ENCODE data around the gene GPR171. TPM values are rescaled to one million over a fixed set of nuclear protein-coding genes. Genes with fewer than 3 reads are reported as not detected.

GPR171 gene
- total RNA-seq, 2 experiments from 2014 or later, result not detected

- Histone ChIP-seq H3K9me2 (ENCODE audit: insufficient read depth, low read length) (no peaks in the 10 kb centered on the region), H3K9me3 (ENCODE audit: low read length) (no peaks in the 10 kb centered on the region), H3K36me3 (ENCODE audit: insufficient read depth, low read length) (no peaks in the 10 kb centered on the region), H3K4me1 (ENCODE audit: insufficient read depth, low read length, poor library complexity, severe bottlenecking) (peaks cover 5% of the 10 kb centered on the region), H3K4me3 (ENCODE audit: low read depth, low read length, poor library complexity, severe bottlenecking) (no peak overlapping the region), H3K4me2 (ENCODE audit: low read length) (no peak overlapping the region), H4K20me1 (ENCODE audit: insufficient read depth, low read length) (no peaks in the 10 kb centered on the region), H3K79me2 (ENCODE audit: insufficient read depth, low read depth, low read length) (no peaks in the 10 kb centered on the region), H3K27ac (ENCODE audit: low read depth, low read length, poor library complexity, severe bottlenecking) (no peak overlapping the region), H2AFZ (ENCODE audit: low read length) (no peak overlapping the region)
- CTCF ChIA-PET (ENCODE audit: unreplicated experiment), result no interaction called here
- POLR2A ChIA-PET, result no interaction called here
- no TSS peak for BruUV-seq (replicated peaks)
- intact Hi-C loops (cut with micrococcal nuclease; ENCODE audit: unreplicated experiment), result loop anchor here (5.0 to 10.0 kb wide), 2 partner anchors 102 to 609 kb away; partner anchors contain the start of gene P2RY13
- DNase-seq (ENCODE audit: low spot score), result no peak
- no peak for TF ChIP-seq EZH2phosphoT487 (IDR thresholded peaks at IDR 0.05; ENCODE audit: borderline replicate concordance, low read depth, low read length)
- no peak for TF ChIP-seq CTCF (conservative IDR thresholded peaks at IDR 0.05; ENCODE audit: low read length)
These were observed 22.3 kb upstream of the GPR171 start for GRCh38 chr3:151225040-151225975.

- Histone ChIP-seq H3K4me2 (ENCODE audit: low read length) (no peak overlapping the region), H3K36me3 (ENCODE audit: insufficient read depth, low read length) (no peaks in the 10 kb centered on the region), H3K79me2 (ENCODE audit: insufficient read depth, low read depth, low read length) (no peaks in the 10 kb centered on the region), H2AFZ (ENCODE audit: low read length) (no peak overlapping the region), H3K9me2 (ENCODE audit: insufficient read depth, low read length) (no peaks in the 10 kb centered on the region), H3K9me3 (ENCODE audit: low read length) (no peaks in the 10 kb centered on the region), H3K27ac (ENCODE audit: low read depth, low read length, poor library complexity, severe bottlenecking) (no peak overlapping the region), H4K20me1 (ENCODE audit: insufficient read depth, low read length) (no peaks in the 10 kb centered on the region), H3K4me3 (ENCODE audit: low read depth, low read length, poor library complexity, severe bottlenecking) (no peak overlapping the region), H3K4me1 (ENCODE audit: insufficient read depth, low read length, poor library complexity, severe bottlenecking) (peaks cover 4% of the 10 kb centered on the region)
- TF ChIP-seq CTCF (conservative IDR thresholded peaks at IDR 0.05; ENCODE audit: low read length), result no peak
- no peak for TF ChIP-seq EZH2phosphoT487 (IDR thresholded peaks at IDR 0.05; ENCODE audit: borderline replicate concordance, low read depth, low read length)
- POLR2A ChIA-PET, result interaction anchor here (0.9 kb wide), 1 partner anchor 13 kb away, joined by 6 read pairs; no protein-coding TSS in a partner anchor
- no TSS peak for BruUV-seq (replicated peaks)
- CTCF ChIA-PET (ENCODE audit: unreplicated experiment), result no interaction called here
- DNase-seq (ENCODE audit: low spot score), result no peak
- intact Hi-C loops (cut with micrococcal nuclease; ENCODE audit: unreplicated experiment), result loop anchor here (10.0 kb wide), 1 partner anchor 610 kb away; no protein-coding TSS in a partner anchor
These were observed 21.4 kb upstream of the GPR171 start for GRCh38 chr3:151224268-151224866.

Data from OCI-LY7 (cell line).